Activated CD4-positive, alpha-beta T cell treated with anti-CD3 and anti-CD28 coated beads for 4 hours (primary cell): ENCODE results near the gene LCE6A.

Source experiments
- DNase-seq, 2 donors: peaks; one replicate each; pipeline ENCODE4 v3.0.0-alpha.2; 2020

Gene LCE6A

GRCh38 chr1:152842556-152842955, at the start of gene LCE6A:
Gene LCE6A, plus strand, starts transcription at chr1:152842856. Its CDS starts 665 bp downstream, at chr1:152843521.
- no peak for DNase-seq

- DNase-seq = no peak
Measured at GRCh38 chr1:152795686-152796085, 47.0 kb upstream of the LCE6A start.

GRCh38 chr1:152796421-152796820, 46.2 kb upstream of the LCE6A start, which contains the start of gene LCE1D:
Gene LCE1D, plus strand, starts transcription at chr1:152796721. Its CDS starts 1,074 bp downstream, at chr1:152797795.
- DNase-seq = no peak

GRCh38 chr1:152801333-152801732, 41.3 kb upstream of the LCE6A start:
- no peak for DNase-seq

GRCh38 chr1:152806576-152806975, 36.1 kb upstream of the LCE6A start, which contains the start of gene LCE1C:
Gene LCE1C, minus strand, starts transcription at chr1:152806651. Its CDS starts 1,173 bp downstream, at chr1:152805478.
- no peak for DNase-seq

GRCh38 chr1:152811050-152811449, 31.6 kb upstream of the LCE6A start:
- no peak for DNase-seq

- DNase-seq = no peak
Measured at GRCh38 chr1:152811671-152812070, 31.0 kb upstream of the LCE6A start, which contains the start of gene LCE1B. Gene LCE1B, plus strand, starts transcription at chr1:152811971. Its CDS starts 476 bp downstream, at chr1:152812447.

GRCh38 chr1:152817309-152817708, 25.3 kb upstream of the LCE6A start:
- no peak for DNase-seq

GRCh38 chr1:152823294-152823693, 19.4 kb upstream of the LCE6A start:
- no peak for DNase-seq

- DNase-seq = no peak
Measured at GRCh38 chr1:152824964-152825363, 17.7 kb upstream of the LCE6A start.

GRCh38 chr1:152827173-152827572, 15.5 kb upstream of the LCE6A start, which contains the start of gene LCE1A:
Gene LCE1A, plus strand, starts transcription at chr1:152827473. Its CDS starts 0 bp downstream, at chr1:152827473.
- DNase-seq = no peak

GRCh38 chr1:152836870-152837269, 5.8 kb upstream of the LCE6A start:
- no peak for DNase-seq

- DNase-seq = no peak
Measured at GRCh38 chr1:152855661-152856060, 13.0 kb downstream of the LCE6A start.

GRCh38 chr1:152858062-152858461, 15.4 kb downstream of the LCE6A start:
- no peak for DNase-seq

- no peak for DNase-seq
Measured at GRCh38 chr1:152859696-152860095, 17.0 kb downstream of the LCE6A start, which contains the start of gene LCE7A. Gene LCE7A, plus strand, starts transcription at chr1:152859996. Its CDS starts 702 bp downstream, at chr1:152860698.

- DNase-seq = no peak
Measured at GRCh38 chr1:152860129-152860528, 17.5 kb downstream of the LCE6A start.

- DNase-seq = no peak
Measured at GRCh38 chr1:152861374-152861773, 18.7 kb downstream of the LCE6A start.

GRCh38 chr1:152864443-152864842, 21.8 kb downstream of the LCE6A start:
- no peak for DNase-seq

- DNase-seq = no peak
Measured at GRCh38 chr1:152866321-152866720, 23.7 kb downstream of the LCE6A start.

- peak; percentile 37 to 48 for DNase-seq
Measured at GRCh38 chr1:152869808-152870419, 27.3 kb downstream of the LCE6A start.

- DNase-seq = no peak
Measured at GRCh38 chr1:152870831-152871730, 28.4 kb downstream of the LCE6A start.

- DNase-seq = no peak
Measured at GRCh38 chr1:152871731-152872126, 29.1 kb downstream of the LCE6A start.

- no peak for DNase-seq
Measured at GRCh38 chr1:152873495-152873894, 30.8 kb downstream of the LCE6A start.

GRCh38 chr1:152876827-152877226, 34.2 kb downstream of the LCE6A start:
- no peak for DNase-seq
